GM12864 (cell line): ENCODE results near the gene PTPRM.
"Not testable (repeated sequence)": the region's sequence is repeated elsewhere in the genome, so short reads cannot be mapped to it uniquely, and the experiment has no call there.

Source experiments
- DNase-seq: peaks from one replicate; pipeline ENCODE4 v3.0.0-alpha.2; 2011; ENCODE audit warnings: low read depth
- H3K4me3 ChIP-seq: 2 replicates; pipeline ENCODE4 v1.5.1; 2011; ENCODE audit warnings: mild to moderate bottlenecking, low read depth, low read length, control low read depth
- CTCF ChIP-seq: IDR thresholded peaks from 2 replicates; pipeline ENCODE4 v1.5.1; 2011; ENCODE audit warnings: low read depth, mild to moderate bottlenecking, moderate library complexity, low read length, control low read depth, inconsistent platforms; ENCODE audit errors: missing control alignments

PTPRM gene

GRCh38 chr18:8050616-8051329, 483.7 kb downstream of the PTPRM start:
- no peak for TF ChIP-seq CTCF
- no peak overlapping the region for H3K4me3 ChIP-seq
- no peak for DNase-seq

- H3K4me3 ChIP-seq: no peak overlapping the region
Observed at GRCh38 chr18:8051453-8051852, 484.3 kb downstream of the PTPRM start.

GRCh38 chr18:8052237-8052701, 485.2 kb downstream of the PTPRM start:
- H3K4me3 ChIP-seq: no peak overlapping the region
- no peak for TF ChIP-seq CTCF
- DNase-seq: no peak

More at GRCh38 chr18:8051453-8051852, 484.3 kb downstream of the PTPRM start:
- DNase-seq: no peak
- TF ChIP-seq CTCF: no peak

- DNase-seq: no peak
- no peak overlapping the region for H3K4me3 ChIP-seq
- no peak for TF ChIP-seq CTCF
Observed at GRCh38 chr18:8056723-8057122, 489.6 kb downstream of the PTPRM start.

- H3K4me3 ChIP-seq: not testable (repeated sequence)
Observed at GRCh38 chr18:8063152-8063551, 496.0 kb downstream of the PTPRM start.

GRCh38 chr18:8063733-8064132, 496.6 kb downstream of the PTPRM start:
- H3K4me3 ChIP-seq: no peak overlapping the region
- no peak for DNase-seq
- TF ChIP-seq CTCF: no peak

More at GRCh38 chr18:8063152-8063551, 496.0 kb downstream of the PTPRM start:
- not testable (repeated sequence) for DNase-seq

- no peak for DNase-seq
- TF ChIP-seq CTCF: no peak
- H3K4me3 ChIP-seq: no peak overlapping the region
Observed at GRCh38 chr18:8065284-8065683, 498.2 kb downstream of the PTPRM start.
